SU-DHL-6 (cell line): ENCODE data around the gene E2F3.
"Not testable (repeated sequence)": the region's sequence is repeated elsewhere in the genome, so short reads cannot be mapped to it uniquely, and the experiment has no call there.

ENCODE experiments used
- H2AFZ ChIP-seq: fragments of 200-600 bp; sonication (generic); 2 replicates; pipeline ENCODE4 v1.6.1; 2014; ENCODE audit warnings: low read depth, mild to moderate bottlenecking, moderate library complexity, mixed read lengths, antibody characterized with exemption, low read length; ENCODE audit not compliant: severe bottlenecking
- H3F3A ChIP-seq: fragments of 200-600 bp; shearing (Covaris generic); 2 replicates; pipeline ENCODE4 v1.6.0; 2016; ENCODE audit warnings: antibody characterized with exemption, mild to moderate bottlenecking; ENCODE audit not compliant: insufficient read depth
- H3K27ac ChIP-seq: fragments of 200-600 bp; sonication (generic); 2 replicates; pipeline ENCODE4 v1.5.1; 2016; ENCODE audit warnings: low read depth, mild to moderate bottlenecking, low read length, moderate library complexity, mixed read lengths
- H3K27me3 ChIP-seq: fragments of 200-600 bp; sonication (generic), shearing (Covaris generic); 2 replicates; pipeline ENCODE4 v1.6.0; 2014; ENCODE audit warnings: mild to moderate bottlenecking, low read length
- H3K36me3 ChIP-seq: fragments of 200-600 bp; sonication (generic); 2 replicates; pipeline ENCODE4 v1.6.1; 2014; ENCODE audit warnings: mild to moderate bottlenecking, low read length, mixed read lengths
- H3K4me2 ChIP-seq: fragments of 300-600, 200-600 bp; shearing (Covaris generic), sonication (generic); 2 replicates; pipeline ENCODE4 v1.6.0; 2014; ENCODE audit warnings: low read length, low read depth, mild to moderate bottlenecking; ENCODE audit not compliant: poor library complexity, severe bottlenecking
- H3K4me3 ChIP-seq: fragments of 200-600 bp; sonication (generic); 2 replicates; pipeline ENCODE4 v1.5.1; 2014; ENCODE audit warnings: antibody characterized with exemption, low read length, mild to moderate bottlenecking, mixed read lengths; ENCODE audit not compliant: insufficient read depth, poor library complexity, severe bottlenecking
- H3K79me2 ChIP-seq: fragments of 200-600 bp; sonication (generic); 2 replicates; pipeline ENCODE4 v1.6.1; 2014; ENCODE audit warnings: mild to moderate bottlenecking, low read length, moderate library complexity; ENCODE audit not compliant: insufficient read depth
- H3K9ac ChIP-seq: fragments of 200-600 bp; sonication (generic); 2 replicates; pipeline ENCODE4 v1.7.0; 2014; ENCODE audit warnings: mild to moderate bottlenecking, low read length
- H3K9me2 ChIP-seq: fragments of 200-600 bp; sonication (generic); replicated peaks from 2 replicates; pipeline ENCODE4 v1.6.1; 2014; ENCODE audit warnings: low read length; ENCODE audit not compliant: insufficient read depth
- H3K9me3 ChIP-seq: fragments of 200-600 bp; sonication (generic); 2 replicates; pipeline ENCODE4 v1.6.1; 2014; ENCODE audit warnings: low read length, mixed read lengths; ENCODE audit not compliant: insufficient read depth
- H4K20me1 ChIP-seq: fragments of 200-600 bp; sonication (generic); 2 replicates; pipeline ENCODE4 v1.6.1; 2014; ENCODE audit warnings: low read depth, mild to moderate bottlenecking, antibody characterized with exemption, low read length, moderate library complexity, mixed read lengths
- CTCF ChIP-seq: fragments of 200-600 bp; sonication (generic); IDR thresholded peaks from one replicate; pipeline ENCODE4 v1.5.1; 2017; ENCODE audit warnings: antibody characterized with exemption, mild to moderate bottlenecking, low read length, moderate library complexity; ENCODE audit not compliant: insufficient read depth, poor library complexity, severe bottlenecking
- EZH2phosphoT487 ChIP-seq: fragments of 200-600 bp; sonication (generic), shearing (Covaris generic); conservative IDR thresholded peaks from 2 replicates; pipeline ENCODE4 v1.6.1; 2018; ENCODE audit warnings: mild to moderate bottlenecking, antibody characterized with exemption, low read length, moderate library complexity, mixed read lengths

Gene E2F3

GRCh38 chr6:20498041-20498385 lies 96.3 kb downstream of the E2F3 start:
- no peak overlapping the region for H2AFZ ChIP-seq
- no peaks in the 10 kb centered on the region for H3K36me3 ChIP-seq
- TF ChIP-seq CTCF (no peak), EZH2phosphoT487 (no peak)
- no peak overlapping the region for H3K27ac ChIP-seq
- no peaks in the 10 kb centered on the region for H4K20me1 ChIP-seq
- H3K9me3 ChIP-seq = no peaks in the 10 kb centered on the region
- no peak overlapping the region for H3K4me2 ChIP-seq
- no peaks in the 10 kb centered on the region for H3K79me2 ChIP-seq
- H3K9me2 ChIP-seq = no peaks in the 10 kb centered on the region
- no peak overlapping the region for H3K4me3 ChIP-seq
- H3K27me3 ChIP-seq = no peaks in the 10 kb centered on the region
- no peaks in the 10 kb centered on the region; the same call in 1 of the 2 replicates for H3F3A ChIP-seq
- no peak overlapping the region for H3K9ac ChIP-seq

- Histone ChIP-seq H3K9me3 (no peaks in the 10 kb centered on the region), H4K20me1 (no peaks in the 10 kb centered on the region), H3K4me3 (no peak overlapping the region), H3K36me3 (no peaks in the 10 kb centered on the region), H2AFZ (no peak overlapping the region), H3K9me2 (no peaks in the 10 kb centered on the region), H3K79me2 (no peaks in the 10 kb centered on the region), H3K4me2 (no peak overlapping the region), H3K27me3 (no peaks in the 10 kb centered on the region), H3F3A (no peaks in the 10 kb centered on the region), H3K9ac (no peak overlapping the region), H3K27ac (no peak overlapping the region)
- TF ChIP-seq EZH2phosphoT487 (no peak), CTCF (no peak)
These were observed 107.5 kb downstream of the E2F3 start for GRCh38 chr6:20509212-20509611.

DNA sequence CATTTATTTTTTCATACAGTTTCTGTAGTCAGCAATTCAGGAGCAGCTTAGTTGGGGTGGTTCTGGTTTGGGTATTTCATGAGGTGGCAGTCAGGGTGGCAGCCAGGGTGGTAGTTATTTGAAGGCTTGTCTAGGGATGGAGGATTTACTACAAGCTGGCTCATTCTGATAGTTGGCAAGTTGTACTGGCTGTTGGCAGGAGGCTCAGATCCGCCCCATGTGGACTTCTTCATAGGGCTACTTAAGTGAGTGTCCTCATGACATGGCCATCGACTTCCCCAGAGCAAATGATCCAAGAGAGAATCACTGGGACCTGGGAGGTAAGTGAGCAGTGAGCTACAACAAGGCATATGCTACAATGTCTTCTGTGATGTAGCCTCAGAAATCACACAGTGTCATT lies 110.2 kb downstream of the E2F3 start:
- H3K27ac ChIP-seq = no peak overlapping the region

DNA sequence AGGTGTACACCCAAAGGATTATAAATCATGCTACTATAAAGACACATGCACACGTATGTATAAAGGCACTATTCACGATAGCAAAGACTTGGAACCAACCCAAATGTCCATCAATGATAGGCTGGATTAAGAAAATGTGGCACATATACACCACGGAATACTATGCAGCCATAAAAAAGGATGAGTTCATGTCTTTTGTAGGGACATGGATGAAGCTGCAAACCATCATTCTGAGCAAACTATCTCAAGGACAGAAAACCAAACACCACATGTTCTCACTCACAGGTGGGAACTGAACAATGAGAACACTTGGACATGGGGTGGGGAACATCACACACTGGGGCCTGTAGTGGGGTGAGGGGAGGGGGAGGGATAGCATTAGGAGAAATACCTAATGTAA lies 123.5 kb downstream of the E2F3 start:
- H3F3A ChIP-seq, H3K27me3 ChIP-seq, H3K4me3 ChIP-seq, H3K9me2 ChIP-seq, H4K20me1 ChIP-seq, H3K36me3 ChIP-seq, H2AFZ ChIP-seq, H3K27ac ChIP-seq, H3K9me3 ChIP-seq, H3K79me2 ChIP-seq, H3K4me2 ChIP-seq, H3K9ac ChIP-seq: not testable (repeated sequence)

More for the DNA sequence above, 110.2 kb downstream of the E2F3 start:
- H3K79me2 ChIP-seq = no peaks in the 10 kb centered on the region
- no peak overlapping the region for H3K9ac ChIP-seq
- H2AFZ ChIP-seq = no peak overlapping the region
- H3K9me3 ChIP-seq = no peaks in the 10 kb centered on the region
- no peaks in the 10 kb centered on the region for H3K36me3 ChIP-seq
- TF ChIP-seq CTCF (no peak), EZH2phosphoT487 (no peak)
- H3F3A ChIP-seq = no peaks in the 10 kb centered on the region
- no peaks in the 10 kb centered on the region for H4K20me1 ChIP-seq
- no peak overlapping the region for H3K4me2 ChIP-seq
- H3K9me2 ChIP-seq = no peaks in the 10 kb centered on the region
- H3K27me3 ChIP-seq = no peaks in the 10 kb centered on the region
- H3K4me3 ChIP-seq = no peak overlapping the region
